CD4-positive, alpha-beta T cell treated with Interleukin-12 subunit alpha and Interleukin-12 subunit beta, for 1 hour (primary cell): ENCODE data around the gene TLR10.

ENCODE experiments used
- DNase-seq: peaks from one replicate; pipeline ENCODE4 v3.0.0-alpha.2; 2020

TLR10 gene

DNA sequence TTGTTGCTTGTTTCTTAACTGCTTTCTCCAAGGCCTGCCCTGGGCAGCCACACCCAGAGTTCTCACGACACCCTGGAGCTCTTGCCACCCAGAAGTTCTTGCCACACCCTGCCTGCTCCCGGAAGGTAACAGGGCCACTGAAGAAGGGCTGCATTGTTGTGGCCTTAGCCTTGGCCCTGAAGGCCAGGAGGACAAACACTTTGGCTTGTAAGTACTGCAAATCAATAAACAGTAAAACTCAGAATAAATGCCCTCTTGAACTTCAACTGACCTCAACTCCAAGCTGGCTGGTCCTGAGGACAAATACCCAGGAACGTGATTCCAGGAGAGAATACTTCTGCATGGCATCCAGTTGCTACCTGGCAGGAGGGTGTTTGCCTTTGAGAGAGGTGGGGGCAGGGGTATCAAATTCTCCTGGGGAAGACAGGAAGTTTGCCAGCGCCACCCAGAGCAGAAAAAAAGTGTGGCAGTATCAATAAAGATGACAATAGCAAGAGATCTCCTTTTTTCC is 54.1 kb downstream of the TLR10 start:
- DNase-seq = no peak

DNA sequence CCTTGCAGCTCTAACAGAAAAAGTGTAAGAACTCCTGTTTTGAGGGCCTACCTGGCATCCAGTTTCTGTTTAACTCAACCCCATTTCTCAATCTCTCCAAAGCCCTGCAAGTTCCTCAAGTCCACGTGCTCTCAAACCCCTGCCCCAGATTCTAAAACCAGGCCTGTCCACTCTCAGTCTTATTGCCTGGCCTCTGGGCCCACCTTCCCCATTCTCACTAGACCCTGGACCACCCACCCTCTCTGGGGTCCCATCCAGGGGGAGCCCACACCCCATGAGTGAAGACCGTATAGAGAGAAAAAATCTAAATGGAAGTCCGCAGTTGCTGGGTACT is 58.3 kb downstream of the TLR10 start:
- no peak for DNase-seq

GRCh38 chr4:38723726-38724474 is 58.9 kb downstream of the TLR10 start:
- DNase-seq = no peak

- no peak for DNase-seq
Observed at GRCh38 chr4:38723114-38723513, 59.7 kb downstream of the TLR10 start.
